ENCODE data around the gene TBC1D9. TPM values are rescaled to one million over a fixed set of nuclear protein-coding genes. Genes with fewer than 3 reads are reported as not detected.

The TBC1D9 gene
- total RNA-seq, 1 donor from 2014 or later, result 54.2 TPM

- no peak for DNase-seq (ENCODE audit: low spot score in 2 of 2, unreplicated experiment in 2 of 2)
- H3K27ac Mint-ChIP-seq, result no peak overlapping the region
- H3K27me3 Mint-ChIP-seq (ENCODE audit: low read depth), result peaks cover 35% of the 10 kb centered on the region
- H3K9me3 Mint-ChIP-seq, result no peaks in the 10 kb centered on the region
- H3K4me3 Mint-ChIP-seq, result no peak overlapping the region
- H3K4me1 Mint-ChIP-seq, result no peaks in the 10 kb centered on the region
- H3K36me3 Mint-ChIP-seq, result no peaks in the 10 kb centered on the region
- TF ChIP-seq CTCF (IDR thresholded peaks at IDR 0.05; ENCODE audit: unreplicated experiment), result no peak
These were observed 176.9 kb downstream of the TBC1D9 start for GRCh38 chr4:140579278-140579677.

GRCh38 chr4:140575489-140575888, 180.7 kb downstream of the TBC1D9 start:
- Mint-ChIP-seq H3K4me3 (no peak overlapping the region), H3K36me3 (peaks cover 2% of the 10 kb centered on the region), H3K27ac (no peak overlapping the region), H3K27me3 (ENCODE audit: low read depth) (peaks cover 40% of the 10 kb centered on the region), H3K9me3 (peaks cover 15% of the 10 kb centered on the region), H3K4me1 (no peaks in the 10 kb centered on the region)
- TF ChIP-seq CTCF (IDR thresholded peaks at IDR 0.05; ENCODE audit: unreplicated experiment), result no peak
- no peak for DNase-seq (ENCODE audit: low spot score in 2 of 2, unreplicated experiment in 2 of 2)

GRCh38 chr4:140571620-140572019, 184.6 kb downstream of the TBC1D9 start:
- Mint-ChIP-seq H3K36me3 (peaks cover 2% of the 10 kb centered on the region), H3K27me3 (ENCODE audit: low read depth) (peaks cover 15% of the 10 kb centered on the region), H3K9me3 (peaks cover 15% of the 10 kb centered on the region), H3K4me1 (peaks cover 12% of the 10 kb centered on the region), H3K27ac (no peak overlapping the region), H3K4me3 (no peak overlapping the region)
- TF ChIP-seq CTCF (IDR thresholded peaks at IDR 0.05; ENCODE audit: unreplicated experiment), result no peak
- no peak for DNase-seq (ENCODE audit: low spot score in 2 of 2, unreplicated experiment in 2 of 2)

Other genes starting within 250 kb of the TBC1D9 start
- 45.6 to 51.8 TPM (median 49.0 TPM) in 3 replicates for gene ELMOD2, start 232.2 kb downstream of the TBC1D9 start, total RNA-seq
- gene UCP1, start 187.4 kb downstream of the TBC1D9 start, total RNA-seq, result not detected in 3 replicates

Measured in mesothelial cell of epicardium (in vitro differentiated cells).